ENCODE results near the gene TNS1. TPM values are rescaled to one million over a fixed set of nuclear protein-coding genes. Genes with fewer than 3 reads are reported as not detected.

The TNS1 gene
- total RNA-seq, 1 experiment from 2014 or later = 6.2 TPM

DNA sequence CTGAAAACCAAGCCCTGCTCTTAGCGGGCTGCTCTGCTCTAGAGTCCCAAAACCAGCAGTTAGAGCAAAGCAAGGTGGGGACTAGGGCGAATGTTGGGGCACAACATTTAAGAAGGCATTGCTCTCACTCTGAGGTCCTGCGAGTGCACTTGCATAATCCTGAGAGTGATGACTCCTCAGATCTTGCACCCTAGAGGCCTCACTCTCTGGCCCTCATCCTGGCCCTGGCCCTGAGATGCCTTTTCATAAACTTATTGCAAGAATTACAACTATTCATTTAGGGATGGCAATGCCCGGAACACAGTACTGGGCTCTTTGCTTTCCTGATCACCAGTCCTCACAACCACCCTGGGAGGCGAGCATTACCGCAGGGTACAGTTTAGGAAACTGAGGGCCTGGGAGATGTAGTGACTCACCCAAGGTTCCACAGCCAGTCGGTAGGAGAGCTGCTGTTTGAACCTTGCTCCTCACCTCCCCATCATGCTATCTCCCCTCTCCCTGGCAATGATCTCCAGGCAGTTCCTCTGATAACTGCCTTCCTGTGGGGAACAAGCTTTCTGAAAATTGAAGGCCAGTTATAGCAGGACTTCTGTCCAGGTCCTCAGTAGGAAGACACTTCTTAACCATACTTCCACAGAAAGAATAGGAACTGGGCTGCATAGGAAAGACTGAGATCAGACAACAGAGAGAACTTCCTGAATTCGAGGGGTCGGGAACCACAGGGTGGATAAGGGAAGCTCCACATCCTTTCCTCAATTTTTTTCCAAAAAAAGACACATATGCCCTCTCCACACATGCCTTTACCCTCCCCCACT, 91.3 kb downstream of the TNS1 start:
- intact Hi-C loops (cut with micrococcal nuclease) = no loop called here
- H3K4me2 ChIP-seq (ENCODE audit: low read length) = no peak overlapping the region
- ATAC-seq = no peak

More for the DNA sequence above, 91.3 kb downstream of the TNS1 start:
- Histone ChIP-seq H3K36me3 (ENCODE audit: control insufficient read depth in 1 of 2, insufficient read depth in 2 of 2, low read length in 2 of 2) (no peaks in the 10 kb centered on the region), H3K9ac (ENCODE audit: low read length) (no peak overlapping the region), H3K27me3 (ENCODE audit: insufficient read depth, low read length) (no peaks in the 10 kb centered on the region), H3K27ac (ENCODE audit: low read depth, low read length) (no peak overlapping the region), H3K79me2 (ENCODE audit: insufficient read depth, low read length) (no peaks in the 10 kb centered on the region), H4K20me1 (ENCODE audit: insufficient read depth) (no peaks in the 10 kb centered on the region), H3K4me1 (ENCODE audit: control insufficient read depth in 1 of 2, insufficient read depth in 2 of 2, low read length in 2 of 2) (no peaks in the 10 kb centered on the region), H3K9me3 (ENCODE audit: control insufficient read depth in 1 of 2, insufficient read depth in 1 of 2, low read depth in 1 of 2, low read length in 2 of 2) (no peaks in the 10 kb centered on the region), H2AFZ (ENCODE audit: low read depth, low read length, poor library complexity, severe bottlenecking) (no peak overlapping the region), H3K9me2 (ENCODE audit: insufficient read depth) (no peaks in the 10 kb centered on the region), H3K4me3 (replicated peaks in 1 of 2; ENCODE audit: low read depth in 1 of 2, low read length in 2 of 2) (no peak overlapping the region)
- BruUV-seq (replicated peaks) = no TSS peak
- POLR2A ChIA-PET = no interaction called here
- DNase-seq (ENCODE audit: low read depth, low spot score) = no peak
- TF ChIP-seq TCF7L2 (IDR thresholded peaks at IDR 0.05; ENCODE audit: borderline replicate concordance, extremely low read depth, insufficient read depth, insufficient read length) (no peak), SRF (IDR thresholded peaks at IDR 0.05; ENCODE audit: low read depth) (no peak), YY1 (IDR thresholded peaks at IDR 0.05; ENCODE audit: extremely low read depth, insufficient replicate concordance, low read depth, low read length) (no peak), ELF1 (IDR thresholded peaks at IDR 0.05; ENCODE audit: borderline replicate concordance, low read depth) (no peak), FOSL1 (IDR thresholded peaks at IDR 0.05; ENCODE audit: low read depth) (no peak), POLR2A (IDR thresholded peaks at IDR 0.05; ENCODE audit: borderline replicate concordance, extremely low read depth, insufficient read depth, insufficient read length) (no peak), ZNF274 (IDR thresholded peaks at IDR 0.05; ENCODE audit: low read depth, low read length) (no peak), EGR1 (IDR thresholded peaks at IDR 0.05; ENCODE audit: low read depth) (no peak), RAD21 (IDR thresholded peaks at IDR 0.05; ENCODE audit: low read depth) (no peak), POLR2AphosphoS5 (IDR thresholded peaks at IDR 0.05; ENCODE audit: low read depth, low read length) (no peak), ZFX (IDR thresholded peaks at IDR 0.05) (no peak), EZH2phosphoT487 (IDR thresholded peaks at IDR 0.05; ENCODE audit: borderline replicate concordance) (no peak), JUND (IDR thresholded peaks at IDR 0.05) (no peak), SP1 (IDR thresholded peaks at IDR 0.05; ENCODE audit: low read depth) (no peak), CEBPB (IDR thresholded peaks at IDR 0.05; ENCODE audit: low read depth) (no peak)
- TF ChIP-seq, protein P1, sequence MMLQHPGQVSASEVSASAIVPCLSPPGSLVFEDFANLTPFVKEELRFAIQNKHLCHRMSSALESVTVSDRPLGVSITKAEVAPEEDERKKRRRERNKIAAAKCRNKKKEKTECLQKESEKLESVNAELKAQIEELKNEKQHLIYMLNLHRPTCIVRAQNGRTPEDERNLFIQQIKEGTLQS (IDR thresholded peaks at IDR 0.05) = no peak
- TF ChIP-seq, protein P2, sequence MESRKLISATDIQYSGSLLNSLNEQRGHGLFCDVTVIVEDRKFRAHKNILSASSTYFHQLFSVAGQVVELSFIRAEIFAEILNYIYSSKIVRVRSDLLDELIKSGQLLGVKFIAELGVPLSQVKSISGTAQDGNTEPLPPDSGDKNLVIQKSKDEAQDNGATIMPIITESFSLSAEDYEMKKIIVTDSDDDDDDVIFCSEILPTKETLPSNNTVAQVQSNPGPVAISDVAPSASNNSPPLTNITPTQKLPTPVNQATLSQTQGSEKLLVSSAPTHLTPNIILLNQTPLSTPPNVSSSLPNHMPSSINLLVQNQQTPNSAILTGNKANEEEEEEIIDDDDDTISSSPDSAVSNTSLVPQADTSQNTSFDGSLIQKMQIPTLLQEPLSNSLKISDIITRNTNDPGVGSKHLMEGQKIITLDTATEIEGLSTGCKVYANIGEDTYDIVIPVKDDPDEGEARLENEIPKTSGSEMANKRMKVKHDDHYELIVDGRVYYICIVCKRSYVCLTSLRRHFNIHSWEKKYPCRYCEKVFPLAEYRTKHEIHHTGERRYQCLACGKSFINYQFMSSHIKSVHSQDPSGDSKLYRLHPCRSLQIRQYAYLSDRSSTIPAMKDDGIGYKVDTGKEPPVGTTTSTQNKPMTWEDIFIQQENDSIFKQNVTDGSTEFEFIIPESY (IDR thresholded peaks at IDR 0.05; ENCODE audit: extremely low read depth, insufficient replicate concordance, low read length) = no peak
- TF ChIP-seq, protein P3, sequence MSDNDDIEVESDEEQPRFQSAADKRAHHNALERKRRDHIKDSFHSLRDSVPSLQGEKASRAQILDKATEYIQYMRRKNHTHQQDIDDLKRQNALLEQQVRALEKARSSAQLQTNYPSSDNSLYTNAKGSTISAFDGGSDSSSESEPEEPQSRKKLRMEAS (IDR thresholded peaks at IDR 0.05) = no peak
- TF ChIP-seq, protein P4, sequence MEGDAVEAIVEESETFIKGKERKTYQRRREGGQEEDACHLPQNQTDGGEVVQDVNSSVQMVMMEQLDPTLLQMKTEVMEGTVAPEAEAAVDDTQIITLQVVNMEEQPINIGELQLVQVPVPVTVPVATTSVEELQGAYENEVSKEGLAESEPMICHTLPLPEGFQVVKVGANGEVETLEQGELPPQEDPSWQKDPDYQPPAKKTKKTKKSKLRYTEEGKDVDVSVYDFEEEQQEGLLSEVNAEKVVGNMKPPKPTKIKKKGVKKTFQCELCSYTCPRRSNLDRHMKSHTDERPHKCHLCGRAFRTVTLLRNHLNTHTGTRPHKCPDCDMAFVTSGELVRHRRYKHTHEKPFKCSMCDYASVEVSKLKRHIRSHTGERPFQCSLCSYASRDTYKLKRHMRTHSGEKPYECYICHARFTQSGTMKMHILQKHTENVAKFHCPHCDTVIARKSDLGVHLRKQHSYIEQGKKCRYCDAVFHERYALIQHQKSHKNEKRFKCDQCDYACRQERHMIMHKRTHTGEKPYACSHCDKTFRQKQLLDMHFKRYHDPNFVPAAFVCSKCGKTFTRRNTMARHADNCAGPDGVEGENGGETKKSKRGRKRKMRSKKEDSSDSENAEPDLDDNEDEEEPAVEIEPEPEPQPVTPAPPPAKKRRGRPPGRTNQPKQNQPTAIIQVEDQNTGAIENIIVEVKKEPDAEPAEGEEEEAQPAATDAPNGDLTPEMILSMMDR (IDR thresholded peaks at IDR 0.05 in 2 of 3, conservative IDR thresholded peaks at IDR 0.05 in 1 of 3; ENCODE audit: borderline replicate concordance in 1 of 3, insufficient read depth in 1 of 3, low read depth in 2 of 3, low read length in 2 of 3) = no peak
- CTCF ChIA-PET = no interaction called here
- RAD21 ChIA-PET (ENCODE audit: low non-redundant PET in 1 of 2, low total read pairs in 2 of 2, uncharacterized antibody in 2 of 2, unreplicated experiment in 2 of 2) = no interaction called here

All from HCT116 (cell line).